Nucleus accumbens (tissue), 56 donors: ENCODE results near the gene KCTD17.

ENCODE experiments used
- DNase-seq, 56 donors: peaks; one replicate each; lab custom pipeline; 2025; lab: John Stamatoyannopoulos, UW

KCTD17 gene

DNA sequence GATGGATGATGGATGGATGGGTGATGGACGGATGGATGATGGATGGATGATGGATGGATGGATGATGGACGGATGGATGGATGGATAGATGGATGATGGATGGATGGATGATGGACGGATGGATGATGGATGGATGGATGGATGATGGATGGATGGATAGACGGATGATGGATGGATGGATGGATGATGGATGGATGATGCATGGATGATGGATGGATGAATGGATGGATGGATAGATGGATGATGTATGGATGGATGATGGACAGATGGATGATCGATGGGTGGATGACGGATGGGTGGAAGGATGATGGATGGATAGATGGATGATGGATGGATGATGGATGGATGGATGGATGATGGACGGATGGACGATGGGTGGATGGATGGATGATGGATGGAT is 21.1 kb downstream of the KCTD17 start:
- no peak for DNase-seq

DNA sequence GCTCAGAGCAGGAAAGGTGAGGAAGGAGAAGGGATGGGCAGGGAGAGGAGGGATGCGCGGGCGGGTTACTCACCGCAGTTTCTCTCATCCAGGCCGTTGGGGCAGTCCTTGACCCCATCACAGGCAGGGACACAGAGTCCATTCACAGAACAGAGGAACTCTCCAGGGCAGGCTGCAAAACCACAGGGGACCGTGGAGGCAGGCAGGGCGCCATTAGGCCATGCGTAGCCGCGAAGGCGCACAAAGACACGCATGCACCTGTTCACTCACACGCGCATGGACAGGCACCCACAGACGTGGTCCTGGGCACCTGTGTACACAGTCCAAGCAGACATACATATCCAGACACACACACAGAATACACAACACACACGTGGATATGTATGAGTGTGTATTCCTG is 23.0 kb downstream of the KCTD17 start:
- no peak for DNase-seq

DNA sequence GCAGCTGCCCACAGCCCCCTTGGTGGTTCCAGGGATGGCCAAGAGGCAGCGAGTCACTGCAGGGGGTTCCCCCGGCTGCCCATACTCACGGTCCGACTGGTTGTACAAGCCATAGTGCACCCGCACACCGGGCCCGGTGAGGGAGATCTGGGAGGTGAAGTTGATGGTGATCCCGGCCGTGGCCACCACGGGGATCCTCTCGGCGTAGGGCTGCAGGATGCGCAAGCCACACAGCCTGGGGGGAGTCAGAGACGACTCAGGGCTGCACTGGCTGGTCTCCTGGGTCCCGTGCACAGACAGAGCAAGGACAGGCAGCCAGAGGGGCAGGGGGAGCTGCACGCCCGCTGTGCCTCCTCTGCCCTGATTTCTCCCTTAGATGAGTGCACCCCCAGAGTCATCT is 23.5 kb downstream of the KCTD17 start:
- DNase-seq = no peak

DNA sequence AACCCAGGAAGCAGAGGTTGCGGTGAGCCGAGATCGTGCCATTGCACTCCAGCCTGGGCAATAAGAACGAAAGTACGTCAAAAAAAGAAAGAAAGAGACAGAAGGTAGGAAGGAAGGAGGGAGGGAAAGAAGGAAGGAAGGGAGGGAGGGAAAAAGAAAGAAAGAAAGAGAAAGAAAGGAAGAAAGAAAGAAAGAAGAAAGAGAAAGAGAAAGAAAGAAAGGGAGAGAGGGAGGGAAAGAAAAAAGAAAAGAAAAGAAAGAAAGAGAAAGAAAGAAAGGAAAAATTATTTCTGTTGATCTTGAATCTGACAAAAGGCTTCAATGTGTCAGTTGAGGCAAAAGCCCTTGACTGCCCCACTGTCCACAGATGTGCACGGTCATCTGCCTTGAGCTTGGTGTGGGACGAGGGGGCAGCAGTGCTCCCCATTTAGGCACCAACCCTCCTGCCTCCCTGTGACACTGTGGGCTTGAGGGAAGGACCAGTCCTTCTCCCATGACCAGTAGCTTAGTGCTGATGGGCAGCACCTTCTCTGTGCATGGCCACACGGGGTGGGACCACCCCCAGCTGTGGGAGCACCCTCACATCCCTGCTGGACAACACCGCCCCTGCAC is 24.4 kb downstream of the KCTD17 start:
- DNase-seq = no peak

DNA sequence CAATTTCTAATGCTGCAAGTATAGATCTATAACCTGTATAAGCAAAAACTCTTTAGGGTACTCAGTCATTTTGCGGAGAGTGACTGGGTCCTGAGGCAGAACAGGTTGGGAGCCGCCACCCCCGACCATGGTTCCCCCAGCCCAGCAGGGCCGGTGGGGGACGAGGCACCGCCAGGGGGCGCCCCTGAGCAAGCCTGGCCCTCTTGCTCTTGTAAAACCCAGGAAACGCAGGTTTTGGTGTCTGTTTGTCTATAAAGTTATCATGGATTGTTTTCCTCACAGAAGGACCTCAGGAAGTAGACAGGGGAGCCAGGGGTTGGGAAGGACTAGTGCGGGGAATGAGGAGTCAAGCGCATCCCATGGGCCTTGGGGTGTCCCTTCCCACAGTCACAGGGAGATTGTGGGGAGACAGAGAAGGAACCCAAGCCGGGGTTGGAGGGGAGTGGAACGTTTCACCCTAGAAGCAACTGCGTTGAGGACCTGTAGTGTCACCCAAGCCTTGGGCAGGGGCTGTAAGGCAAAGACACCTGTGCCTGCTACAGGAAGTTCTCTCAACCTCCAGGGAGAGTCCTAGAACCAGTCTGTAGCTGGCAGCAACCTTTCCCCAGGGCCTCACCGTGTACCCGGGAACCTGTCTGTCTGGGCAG is 26.4 kb downstream of the KCTD17 start:
- DNase-seq = peak in 22 of 56 donors; percentile 4 to 65 (median 14)

DNA sequence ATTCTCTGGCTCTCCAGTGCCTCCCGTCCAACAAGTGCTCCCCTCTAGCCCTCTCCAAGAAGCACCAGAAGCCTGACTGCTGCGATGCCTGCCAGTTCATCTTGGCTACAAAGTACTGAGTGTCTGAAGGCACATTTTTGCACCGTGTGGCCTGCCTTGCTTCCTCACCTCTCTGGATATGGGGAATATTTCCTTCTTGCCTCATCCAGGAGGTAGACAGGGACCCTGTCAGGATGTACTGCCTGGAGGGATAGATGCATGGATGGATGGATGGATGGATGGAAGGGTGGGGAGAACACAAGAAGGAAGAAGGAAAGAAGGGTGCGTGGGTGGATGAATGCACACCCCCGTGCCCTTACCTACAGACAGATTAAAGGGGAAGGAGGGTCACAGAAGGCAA is 27.6 kb downstream of the KCTD17 start:
- DNase-seq = no peak

DNA sequence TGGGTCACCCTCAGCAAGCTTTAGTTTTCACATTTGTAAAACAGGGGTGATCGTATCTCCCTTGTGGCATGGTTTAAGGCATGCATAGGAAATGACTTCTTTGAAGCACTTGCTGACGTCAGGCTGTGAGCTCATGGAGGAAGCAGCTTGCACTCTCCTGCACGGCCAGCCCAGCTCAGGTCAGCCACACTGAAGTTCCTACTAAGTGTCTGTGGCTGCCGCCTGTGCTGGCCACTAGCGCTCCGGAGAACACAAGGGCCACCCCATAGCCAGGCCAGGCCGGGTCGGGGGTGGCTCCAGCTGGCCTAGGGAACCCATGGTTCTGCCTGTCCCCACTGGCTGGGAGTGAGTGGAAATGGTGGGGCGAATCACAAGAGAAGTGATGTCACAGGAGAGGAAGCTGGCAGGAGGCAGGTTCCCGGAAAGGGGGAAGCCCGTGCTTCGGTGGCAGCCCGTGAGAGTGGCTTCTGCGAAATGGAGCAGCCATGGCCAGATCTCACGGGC is 28.2 kb downstream of the KCTD17 start:
- DNase-seq = no peak

DNA sequence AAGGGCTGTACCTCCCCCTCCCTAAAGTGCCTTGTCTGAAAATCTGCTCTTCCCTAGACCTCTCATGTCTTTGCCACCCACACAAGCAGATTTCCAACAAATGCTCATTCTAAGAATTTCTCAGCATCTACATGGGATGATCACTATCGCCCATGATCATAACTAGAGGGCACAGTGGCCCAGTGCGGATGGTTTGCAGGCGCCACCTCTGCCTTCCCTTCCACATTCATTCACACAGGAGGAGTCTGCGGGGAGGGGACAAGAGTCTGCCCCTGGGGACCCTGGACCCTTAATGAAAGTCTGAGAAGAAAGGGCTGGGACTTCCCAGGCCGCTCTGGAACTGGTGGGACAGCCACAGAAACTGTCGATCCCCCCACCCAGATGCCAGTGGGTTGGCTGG is 28.9 kb downstream of the KCTD17 start:
- no peak for DNase-seq

DNA sequence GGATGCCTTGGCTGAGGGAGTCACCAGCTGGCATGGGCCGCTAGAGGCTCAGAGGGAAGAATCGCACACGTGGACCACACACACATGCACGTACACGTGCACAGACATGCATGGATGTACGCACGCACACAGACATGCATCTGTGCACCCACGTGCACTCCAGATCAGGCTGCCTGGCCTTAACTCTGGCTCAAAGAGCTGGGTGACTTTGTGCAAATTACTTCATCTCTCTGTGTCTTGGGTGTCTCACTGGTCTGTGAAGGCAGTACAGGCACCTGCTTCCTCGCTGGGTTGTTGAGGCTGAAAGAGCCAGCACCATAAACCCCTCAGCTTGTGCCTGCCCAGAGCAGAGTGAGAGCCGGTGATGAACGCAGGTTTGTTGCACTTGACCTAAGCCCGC is 29.3 kb downstream of the KCTD17 start:
- DNase-seq = no peak

DNA sequence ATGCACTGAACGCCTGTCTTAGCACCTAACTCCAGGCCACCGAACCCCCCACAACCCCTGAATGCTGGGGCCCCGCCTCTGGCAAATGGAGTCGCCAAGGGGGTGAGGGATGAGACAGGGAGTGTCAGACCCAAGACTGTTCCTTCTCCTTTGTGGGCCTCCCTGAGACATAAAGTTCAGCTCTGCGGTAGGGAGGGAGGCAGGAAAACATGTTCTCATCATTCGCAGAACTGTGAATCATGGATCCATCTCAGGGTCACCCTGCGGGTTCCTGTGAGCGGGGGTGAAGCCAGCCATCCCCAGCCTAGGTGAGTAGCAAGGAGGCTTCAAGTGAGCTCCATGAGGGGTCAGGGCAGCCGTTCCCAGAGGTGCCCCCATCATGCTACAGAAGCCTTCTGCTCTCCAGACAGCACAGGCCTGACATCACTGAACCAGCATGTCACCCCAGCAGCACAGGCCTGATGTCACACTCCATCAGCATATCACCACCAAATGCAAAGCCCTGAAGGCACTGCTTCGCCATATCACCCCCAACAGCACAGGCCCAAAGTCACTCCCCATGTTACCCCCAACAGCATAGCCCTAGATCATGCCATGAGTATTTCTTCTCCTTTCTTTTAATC is 30.8 kb downstream of the KCTD17 start:
- DNase-seq = no peak

DNA sequence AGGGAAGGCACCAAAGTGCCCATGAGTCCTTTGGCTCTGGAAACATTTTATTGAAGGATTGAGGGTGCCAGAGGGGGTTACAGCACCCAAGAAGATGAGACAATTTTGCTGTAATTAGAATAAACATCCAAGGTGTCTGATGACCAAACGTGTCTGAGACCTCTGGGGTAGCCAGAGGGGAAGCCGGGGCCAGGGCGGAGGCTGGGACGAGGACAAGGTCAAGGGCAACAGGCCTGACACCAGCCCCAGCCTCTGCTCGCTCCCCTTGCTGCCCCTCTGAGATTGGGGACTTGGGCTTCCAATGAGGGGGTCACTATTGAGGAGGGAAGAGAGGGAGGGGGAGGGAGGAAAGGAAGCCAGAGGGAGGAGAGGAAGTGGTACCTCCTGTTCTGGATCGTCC is 32.4 kb downstream of the KCTD17 start:
- DNase-seq = no peak

DNA sequence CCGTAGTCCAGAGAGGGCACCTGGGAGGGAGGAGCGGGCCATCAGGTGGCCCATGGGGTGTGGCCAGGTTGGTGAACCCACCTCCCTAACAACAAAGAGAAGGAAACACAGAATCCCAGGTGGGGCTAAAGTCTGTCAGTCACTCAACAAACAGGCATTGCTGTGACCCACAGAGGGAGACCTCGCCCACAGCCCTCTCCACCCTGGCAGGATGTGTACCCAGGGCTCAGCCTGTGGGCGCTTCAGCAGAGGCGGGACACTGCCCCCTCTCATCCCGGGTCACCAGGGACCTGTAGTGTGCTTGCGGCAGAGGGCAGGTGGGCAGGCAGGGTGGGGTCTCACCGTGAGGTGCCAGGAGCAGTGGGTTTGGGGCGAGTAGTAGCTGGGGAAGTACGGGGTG is 32.8 kb downstream of the KCTD17 start:
- DNase-seq = no peak

DNA sequence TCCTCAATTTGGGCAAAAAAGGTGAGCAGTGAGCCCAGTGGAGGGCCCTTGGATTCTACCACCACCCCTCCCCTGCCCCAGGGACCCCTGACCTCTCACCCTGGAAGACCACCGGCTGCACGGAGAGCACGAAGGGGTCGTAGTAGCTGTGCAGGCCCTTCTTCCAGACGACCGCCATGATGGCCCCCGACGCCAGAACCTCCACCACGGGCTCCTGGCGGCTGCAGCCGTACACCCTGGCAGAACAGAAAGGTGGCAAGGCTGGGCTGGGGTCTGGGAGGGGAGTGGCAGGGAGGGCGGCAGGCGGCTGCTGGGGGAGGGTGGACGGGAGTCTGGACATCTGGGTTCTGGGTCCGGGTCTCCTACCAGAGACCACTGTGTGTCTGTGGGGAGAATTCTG is 34.6 kb downstream of the KCTD17 start:
- no peak for DNase-seq

DNA sequence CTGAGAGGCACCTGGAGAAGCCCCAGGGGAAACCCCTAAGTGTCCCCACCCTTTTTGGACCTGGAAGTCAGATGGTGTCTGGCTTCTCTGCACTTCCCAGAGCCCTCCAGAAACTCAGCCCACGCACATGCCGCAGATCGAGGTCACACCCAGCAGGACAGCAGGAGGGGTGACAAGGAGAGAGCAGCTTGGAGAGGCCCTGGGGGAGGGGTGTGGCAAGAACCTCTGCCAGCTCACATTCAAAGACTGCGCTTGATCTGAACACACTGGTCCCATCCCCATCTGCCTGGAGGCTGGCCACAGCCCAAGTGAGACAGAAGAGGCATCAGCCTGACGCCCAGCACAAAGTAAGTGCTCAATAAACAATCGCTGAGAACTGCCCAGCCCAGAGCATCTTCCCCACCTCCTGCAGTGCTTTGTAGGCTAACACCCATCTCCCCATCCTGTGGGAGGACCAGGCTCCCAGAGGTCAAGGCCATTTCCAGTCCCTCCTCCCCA is 36.6 kb downstream of the KCTD17 start:
- DNase-seq = no peak

DNA sequence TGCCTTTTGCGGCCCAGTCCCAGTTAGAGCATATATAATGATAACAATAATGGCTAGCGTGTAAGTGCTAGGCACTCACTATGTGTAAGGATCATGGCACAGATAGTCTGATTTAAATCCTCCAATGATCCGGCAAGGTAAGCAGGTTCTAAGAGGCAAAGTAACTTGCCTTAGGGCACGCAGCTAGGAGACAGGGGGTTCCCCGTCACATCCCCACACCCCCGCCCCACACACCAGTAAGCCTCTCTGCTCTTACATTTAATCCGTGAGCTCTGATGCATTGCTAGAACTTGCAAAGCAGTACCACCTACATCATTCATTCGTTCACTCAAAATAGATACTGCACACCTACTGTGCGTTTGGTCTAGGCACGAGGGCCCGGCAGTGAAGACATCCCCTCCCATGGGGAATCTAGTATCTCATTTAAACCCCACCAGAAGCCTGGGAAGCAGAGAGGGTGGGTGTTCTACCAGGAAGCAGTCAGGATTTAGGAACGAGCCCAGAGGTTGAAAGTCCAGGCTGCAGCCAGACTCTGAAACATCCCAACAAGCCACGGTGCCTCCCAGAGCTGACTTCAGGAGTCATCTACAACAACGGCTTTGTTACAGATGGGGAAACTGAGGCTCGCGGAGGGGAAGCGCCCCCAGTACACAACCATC is 37.3 kb downstream of the KCTD17 start:
- no peak for DNase-seq

DNA sequence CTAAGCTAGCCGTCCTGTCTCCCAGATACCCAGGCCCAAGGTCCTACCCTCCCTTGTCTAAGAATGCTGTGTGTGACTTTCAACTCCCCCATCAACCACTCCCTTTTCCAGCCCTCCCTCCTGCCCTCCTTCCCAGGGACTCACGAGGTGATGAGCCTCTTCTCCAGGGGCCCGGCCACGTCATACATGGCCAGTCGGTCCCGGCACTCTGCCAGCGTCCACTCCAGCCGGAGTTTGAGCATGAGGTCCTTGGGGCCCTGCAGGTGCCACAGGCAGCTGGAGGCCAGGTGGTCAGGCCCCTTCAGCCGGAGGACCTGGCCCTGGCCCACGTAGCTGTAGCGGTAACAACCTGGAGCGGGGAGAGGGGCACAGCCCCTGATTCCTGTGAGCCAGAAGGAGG is 37.9 kb downstream of the KCTD17 start:
- DNase-seq = no peak

DNA sequence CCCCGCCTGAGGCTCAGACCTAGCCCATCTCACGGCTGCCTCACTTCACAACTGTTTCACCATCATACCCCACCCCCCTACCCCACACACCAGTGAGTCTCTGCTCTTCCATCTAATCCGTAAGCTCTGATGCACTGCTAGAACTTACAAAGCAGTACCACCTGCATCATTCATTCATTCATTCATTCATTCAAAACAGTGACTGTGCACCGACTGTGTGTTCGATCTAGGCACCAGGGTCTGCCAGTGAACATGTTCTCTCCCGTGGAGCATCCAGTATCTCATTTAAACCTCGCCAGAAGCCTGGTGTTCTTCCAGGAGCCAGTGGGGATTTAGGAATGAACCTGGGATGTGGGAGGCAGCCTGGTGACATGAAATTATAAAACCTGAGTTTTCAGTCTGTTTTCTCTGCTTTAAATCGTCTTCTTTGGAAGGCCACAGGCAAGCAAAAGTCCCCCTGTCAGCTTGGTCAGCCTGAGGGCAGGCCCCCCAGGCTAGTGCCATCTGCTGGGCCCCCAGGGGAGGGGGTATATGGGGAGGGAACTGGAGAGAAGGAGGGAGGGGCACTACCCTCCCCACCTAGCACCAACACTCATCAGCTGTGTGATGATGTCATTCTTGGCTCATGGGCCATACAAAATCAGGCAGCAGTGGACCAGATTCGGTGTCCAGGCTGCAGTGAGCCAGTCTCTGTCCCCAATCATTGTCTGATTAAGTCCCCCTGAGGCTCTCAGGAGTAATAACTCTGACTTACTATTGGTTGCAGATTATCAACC is 39.6 kb downstream of the KCTD17 start:
- DNase-seq = no peak

DNA sequence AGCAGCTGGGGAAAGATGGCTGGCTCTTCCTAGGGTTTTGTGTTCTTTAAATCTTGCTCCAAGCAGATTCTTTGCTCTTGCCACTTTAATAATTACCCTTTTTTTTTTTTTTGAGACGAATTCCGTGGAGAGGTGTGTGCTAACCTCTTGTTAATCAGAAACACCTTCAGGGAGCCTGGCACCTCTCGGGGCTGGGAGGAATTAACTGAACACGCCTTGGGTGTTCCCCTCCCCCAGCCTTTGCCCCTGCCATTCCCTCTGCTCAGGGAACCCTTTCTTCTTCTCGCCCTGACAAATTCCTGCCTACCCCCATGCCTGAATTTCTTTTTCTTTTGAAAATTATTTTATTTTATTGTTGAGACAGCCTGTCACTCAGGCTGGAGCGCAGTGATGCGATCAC is 40.5 kb downstream of the KCTD17 start:
- DNase-seq = no peak

DNA sequence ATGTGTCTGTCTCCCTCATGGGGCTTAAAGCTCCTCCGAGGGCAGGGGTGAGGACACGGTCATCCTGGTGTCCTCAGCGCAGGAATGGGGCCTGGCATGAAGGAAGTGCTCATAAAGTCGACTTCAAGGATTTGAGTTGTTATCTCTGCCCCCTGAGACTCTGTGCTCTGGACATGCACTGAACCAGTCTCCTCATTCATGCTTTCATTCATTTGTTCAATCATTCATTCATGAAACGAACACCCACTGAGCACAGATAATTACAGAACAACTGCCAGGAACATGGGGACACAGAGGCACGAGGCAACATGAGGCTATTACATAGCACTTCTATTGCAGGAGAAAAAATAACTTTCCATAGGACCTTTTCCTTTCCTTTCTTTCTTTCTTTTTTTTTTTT is 41.5 kb downstream of the KCTD17 start:
- DNase-seq = no peak

DNA sequence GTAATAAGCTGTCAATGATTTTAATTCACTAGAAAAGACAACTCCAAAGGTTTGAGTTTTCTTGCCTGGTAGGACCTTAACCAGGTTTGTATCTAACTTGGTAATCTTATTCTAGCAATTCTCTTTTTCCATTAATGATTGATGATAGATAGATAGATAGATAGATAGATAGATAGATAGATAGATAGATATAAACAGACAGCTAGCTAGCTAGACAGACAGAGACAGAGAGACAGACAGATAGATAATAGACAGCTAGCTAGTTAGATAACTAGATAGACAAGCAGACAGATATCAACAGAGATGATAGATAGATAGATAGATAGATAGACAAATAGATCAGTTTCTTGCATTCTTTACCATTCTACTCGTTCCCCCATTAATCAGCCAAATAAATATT is 42.7 kb downstream of the KCTD17 start:
- no peak for DNase-seq

DNA sequence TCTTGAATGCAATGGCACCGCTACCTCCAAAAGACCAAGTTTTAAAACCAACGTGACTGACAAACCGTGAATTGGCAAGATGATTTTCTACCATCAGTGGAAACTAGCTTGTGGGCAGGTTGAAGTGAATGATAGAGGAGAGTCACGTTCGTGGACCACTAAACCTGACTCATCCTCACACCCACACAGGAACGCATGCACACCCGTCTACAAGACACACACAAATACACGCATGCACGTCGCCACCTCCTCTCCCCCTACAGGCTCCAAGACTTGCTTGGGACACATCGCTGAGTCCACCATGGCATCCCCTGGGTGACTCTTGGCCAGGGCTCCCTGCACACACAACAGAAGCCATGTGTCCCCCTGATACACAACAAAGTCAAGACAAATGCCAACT is 43.6 kb downstream of the KCTD17 start:
- no peak for DNase-seq
